GM12875 (cell line): Measurements from ENCODE around the gene CHRDL2.
"Not testable (repeated sequence)": the region's sequence is repeated elsewhere in the genome, so short reads cannot be mapped to it uniquely, and the experiment has no call there.

ENCODE experiments used
- H3K4me3 ChIP-seq: one replicate; pipeline ENCODE4 v1.5.1; 2011; ENCODE audit warnings: low read depth, low read length, control low read depth
- TF ChIP-seq, protein P1 (sequence below): IDR thresholded peaks from 2 replicates; pipeline ENCODE4 v1.5.1; 2011; ENCODE audit warnings: low read depth, mild to moderate bottlenecking, control low read depth, inconsistent platforms, low read length, moderate library complexity, borderline replicate concordance; ENCODE audit not compliant: insufficient read depth

Gene CHRDL2

DNA sequence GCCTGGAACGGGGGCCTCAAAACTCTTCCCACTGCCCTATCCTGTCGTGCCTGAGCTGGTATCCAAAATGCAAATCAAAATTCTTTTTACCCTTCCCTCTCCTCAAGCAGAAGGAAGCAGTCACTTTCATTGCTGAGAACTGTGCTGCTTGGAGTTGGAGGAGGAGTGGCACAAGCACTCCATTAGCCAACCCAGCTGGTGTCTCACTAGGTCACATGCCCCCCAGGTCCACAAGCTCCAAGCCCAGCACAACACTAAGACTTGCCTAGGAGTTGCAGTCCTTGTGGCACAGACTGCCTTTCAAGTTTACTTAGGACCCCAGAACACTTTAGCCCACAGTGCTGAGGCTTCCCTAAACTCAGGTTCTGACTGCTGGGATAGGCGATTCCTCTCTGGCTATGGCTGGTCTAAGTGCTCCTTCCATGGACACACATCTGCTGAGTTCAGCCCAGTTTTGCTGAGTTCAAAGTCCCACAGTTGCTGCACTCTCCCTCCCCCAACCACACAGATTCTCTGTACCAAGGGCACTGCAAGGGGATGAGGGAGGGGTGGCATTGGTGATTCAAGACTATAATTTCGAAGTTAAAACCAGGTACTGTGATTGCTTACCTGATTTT lies 68.6 kb downstream of the CHRDL2 start:
- no peak overlapping the region for H3K4me3 ChIP-seq
- TF ChIP-seq, protein P1, sequence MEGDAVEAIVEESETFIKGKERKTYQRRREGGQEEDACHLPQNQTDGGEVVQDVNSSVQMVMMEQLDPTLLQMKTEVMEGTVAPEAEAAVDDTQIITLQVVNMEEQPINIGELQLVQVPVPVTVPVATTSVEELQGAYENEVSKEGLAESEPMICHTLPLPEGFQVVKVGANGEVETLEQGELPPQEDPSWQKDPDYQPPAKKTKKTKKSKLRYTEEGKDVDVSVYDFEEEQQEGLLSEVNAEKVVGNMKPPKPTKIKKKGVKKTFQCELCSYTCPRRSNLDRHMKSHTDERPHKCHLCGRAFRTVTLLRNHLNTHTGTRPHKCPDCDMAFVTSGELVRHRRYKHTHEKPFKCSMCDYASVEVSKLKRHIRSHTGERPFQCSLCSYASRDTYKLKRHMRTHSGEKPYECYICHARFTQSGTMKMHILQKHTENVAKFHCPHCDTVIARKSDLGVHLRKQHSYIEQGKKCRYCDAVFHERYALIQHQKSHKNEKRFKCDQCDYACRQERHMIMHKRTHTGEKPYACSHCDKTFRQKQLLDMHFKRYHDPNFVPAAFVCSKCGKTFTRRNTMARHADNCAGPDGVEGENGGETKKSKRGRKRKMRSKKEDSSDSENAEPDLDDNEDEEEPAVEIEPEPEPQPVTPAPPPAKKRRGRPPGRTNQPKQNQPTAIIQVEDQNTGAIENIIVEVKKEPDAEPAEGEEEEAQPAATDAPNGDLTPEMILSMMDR: no peak

DNA sequence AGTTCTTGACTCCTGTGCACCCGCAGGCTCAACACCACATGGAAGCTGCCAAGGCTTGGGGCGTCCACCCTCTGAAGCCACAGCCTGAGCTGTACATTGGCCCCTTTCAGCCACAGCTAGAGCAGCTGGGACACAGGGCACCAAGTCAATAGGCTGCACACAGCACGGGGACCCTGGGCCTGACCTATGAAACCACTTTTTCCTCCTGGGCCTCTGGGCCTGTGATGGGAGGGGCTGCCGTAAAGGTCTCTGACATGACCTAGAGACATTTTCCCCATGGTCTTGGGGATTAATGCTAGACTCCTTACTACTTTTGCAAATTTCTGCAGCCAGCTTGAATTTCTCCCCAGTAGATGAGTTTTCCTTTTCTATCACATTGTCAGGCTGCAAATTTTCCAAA lies 72.1 kb downstream of the CHRDL2 start:
- not testable (repeated sequence) for H3K4me3 ChIP-seq

DNA sequence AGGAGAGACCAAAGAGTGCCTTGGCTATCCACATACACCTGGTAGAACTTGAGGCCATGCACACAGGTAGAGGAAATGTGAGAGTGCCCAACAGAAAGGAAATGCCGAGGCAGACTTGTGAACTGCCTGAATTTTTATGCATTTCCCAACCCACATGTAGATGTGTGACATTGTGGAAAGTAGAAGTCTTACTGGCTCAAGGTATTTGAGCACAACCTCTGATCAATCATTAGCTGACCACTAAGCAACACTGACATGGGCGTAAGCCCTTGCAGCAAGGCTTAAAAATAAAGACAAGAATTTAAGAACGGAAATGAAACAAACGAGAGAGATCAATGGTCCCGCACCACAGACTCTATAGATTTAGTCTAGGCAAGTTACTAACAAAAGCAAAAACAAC lies 76.2 kb downstream of the CHRDL2 start:
- no peak overlapping the region for H3K4me3 ChIP-seq
- TF ChIP-seq, protein P1: no peak

DNA sequence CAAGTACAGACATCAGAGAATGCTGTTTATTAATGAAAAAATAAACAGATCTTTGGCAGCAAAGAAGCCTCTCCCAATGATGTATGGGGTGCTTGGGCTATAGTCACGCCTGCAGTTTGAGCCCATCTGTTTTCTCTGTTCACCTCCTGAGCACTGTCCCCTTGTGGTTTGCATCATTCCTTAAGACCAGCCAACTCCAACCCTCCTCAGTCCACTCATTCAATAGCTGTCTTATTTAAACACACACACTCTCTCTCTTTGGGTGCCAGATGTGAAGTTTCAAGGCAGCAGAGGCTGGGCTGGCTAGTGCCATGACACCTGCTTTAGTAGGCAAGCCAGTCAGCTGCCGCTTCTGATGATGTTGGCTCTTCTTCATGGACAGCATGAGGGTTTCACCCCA lies 80.7 kb downstream of the CHRDL2 start:
- TF ChIP-seq, protein P1: no peak
- H3K4me3 ChIP-seq: no peak overlapping the region

DNA sequence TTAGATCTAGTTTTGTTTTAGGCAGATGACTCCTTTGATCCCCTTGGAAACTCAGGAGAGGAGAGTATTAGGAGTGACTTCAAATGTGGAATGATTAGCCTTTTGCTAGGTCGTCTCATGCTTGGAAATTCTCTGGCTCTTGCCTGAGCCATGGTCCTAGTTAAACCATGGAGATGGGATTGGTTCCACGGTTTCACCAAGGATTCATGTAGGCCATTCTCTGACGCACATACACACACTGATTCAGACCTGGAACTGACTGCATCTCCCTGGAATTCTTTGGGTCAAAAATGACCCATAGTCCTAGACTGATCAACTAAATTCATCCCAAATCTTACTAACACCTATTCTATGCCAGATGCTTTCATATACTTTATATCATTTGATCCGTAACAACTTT lies 82.3 kb downstream of the CHRDL2 start:
- TF ChIP-seq, protein P1: no peak
- H3K4me3 ChIP-seq: no peak overlapping the region

DNA sequence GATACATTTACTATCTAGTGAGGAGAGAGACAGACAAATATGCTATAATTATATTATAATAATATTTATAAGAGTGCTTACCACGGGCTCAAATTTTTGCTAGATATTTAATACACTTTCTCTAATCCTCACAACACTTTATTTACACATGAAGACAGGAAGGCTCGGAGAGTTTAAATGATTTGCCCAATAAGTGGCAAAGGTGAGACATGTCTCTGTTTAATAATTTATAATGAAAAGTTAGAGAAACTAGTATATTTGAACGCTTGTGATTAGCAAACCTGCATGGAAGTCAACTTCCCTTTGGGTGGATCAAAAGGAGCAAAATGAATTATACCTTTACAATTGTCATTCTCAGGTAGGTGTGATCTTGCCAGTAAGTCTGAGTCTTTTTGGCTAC lies 83.4 kb downstream of the CHRDL2 start:
- no peak overlapping the region for H3K4me3 ChIP-seq
- TF ChIP-seq, protein P1: no peak

DNA sequence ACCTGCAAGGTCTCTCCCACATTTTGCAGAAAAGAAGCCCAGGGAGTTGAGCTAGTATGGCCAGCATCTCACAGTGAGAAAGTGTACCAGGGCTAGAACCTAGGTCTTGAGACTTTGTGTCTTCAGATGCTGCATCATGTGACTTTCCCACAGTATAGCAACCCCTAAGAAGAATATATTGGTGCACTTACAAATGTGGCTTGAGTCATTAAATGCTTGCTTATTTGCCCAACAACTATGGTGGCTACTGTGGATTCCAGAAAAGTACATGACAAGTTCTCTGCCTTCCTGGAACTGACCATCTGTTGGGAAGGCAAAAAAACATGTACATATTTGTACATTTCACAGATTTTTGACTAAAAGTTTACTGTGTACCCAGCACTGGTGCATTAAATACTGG lies 83.8 kb downstream of the CHRDL2 start:
- TF ChIP-seq, protein P1: no peak
- no peak overlapping the region for H3K4me3 ChIP-seq

DNA sequence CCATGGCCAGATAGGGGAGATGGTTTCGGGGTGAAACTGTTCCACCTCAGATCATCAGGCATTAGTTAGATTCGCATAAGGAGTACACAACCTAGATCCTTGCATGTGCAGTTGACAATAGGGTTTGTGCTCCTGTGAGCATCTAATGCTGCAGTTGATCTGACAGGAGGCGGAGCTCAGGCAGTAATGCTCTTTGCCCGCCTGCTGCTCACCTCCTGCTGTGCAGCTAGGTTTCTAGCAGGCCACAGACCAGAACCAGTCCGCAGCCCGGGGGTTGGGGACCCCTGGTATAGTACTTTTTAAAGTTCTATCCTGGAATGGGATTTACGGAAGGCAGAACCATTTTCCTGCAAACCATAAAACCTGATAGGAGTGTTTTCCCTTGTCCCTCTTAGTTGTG lies 84.3 kb downstream of the CHRDL2 start:
- no peak overlapping the region for H3K4me3 ChIP-seq
- TF ChIP-seq, protein P1: no peak
